Measurements from ENCODE around the gene KANSL1.

Gene KANSL1

DNA sequence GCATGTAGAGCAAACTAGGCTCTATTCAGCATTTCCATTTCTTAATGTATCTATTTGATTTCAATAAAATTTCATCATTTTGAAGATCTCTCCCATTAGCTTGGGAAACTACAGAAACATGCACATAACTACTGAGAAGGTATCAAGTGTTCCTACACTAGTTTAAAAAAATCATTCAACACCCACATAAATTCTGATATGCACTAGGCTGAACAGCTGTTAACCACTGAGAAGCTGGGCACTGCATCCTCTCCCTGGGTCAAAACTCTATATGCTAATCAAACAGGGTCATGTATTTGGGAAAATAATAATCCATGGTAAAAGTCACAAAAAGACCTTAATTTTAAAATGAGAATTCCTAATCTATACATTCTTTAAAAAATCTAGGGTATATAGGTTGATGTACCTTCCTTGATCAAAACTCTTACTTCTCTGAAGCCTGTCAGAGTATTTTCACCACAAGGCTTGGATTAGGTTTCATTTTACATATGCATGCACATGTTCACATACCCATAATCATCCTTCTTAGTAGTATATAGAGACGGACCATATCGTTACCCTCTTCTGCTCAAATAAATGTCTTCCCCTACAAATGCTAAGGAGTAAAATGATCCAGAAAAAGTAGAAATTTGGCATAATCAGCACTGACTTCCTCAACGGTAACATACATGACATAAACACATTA lies 57.2 kb downstream of the KANSL1 start:
- TF ChIP-seq, protein P1, sequence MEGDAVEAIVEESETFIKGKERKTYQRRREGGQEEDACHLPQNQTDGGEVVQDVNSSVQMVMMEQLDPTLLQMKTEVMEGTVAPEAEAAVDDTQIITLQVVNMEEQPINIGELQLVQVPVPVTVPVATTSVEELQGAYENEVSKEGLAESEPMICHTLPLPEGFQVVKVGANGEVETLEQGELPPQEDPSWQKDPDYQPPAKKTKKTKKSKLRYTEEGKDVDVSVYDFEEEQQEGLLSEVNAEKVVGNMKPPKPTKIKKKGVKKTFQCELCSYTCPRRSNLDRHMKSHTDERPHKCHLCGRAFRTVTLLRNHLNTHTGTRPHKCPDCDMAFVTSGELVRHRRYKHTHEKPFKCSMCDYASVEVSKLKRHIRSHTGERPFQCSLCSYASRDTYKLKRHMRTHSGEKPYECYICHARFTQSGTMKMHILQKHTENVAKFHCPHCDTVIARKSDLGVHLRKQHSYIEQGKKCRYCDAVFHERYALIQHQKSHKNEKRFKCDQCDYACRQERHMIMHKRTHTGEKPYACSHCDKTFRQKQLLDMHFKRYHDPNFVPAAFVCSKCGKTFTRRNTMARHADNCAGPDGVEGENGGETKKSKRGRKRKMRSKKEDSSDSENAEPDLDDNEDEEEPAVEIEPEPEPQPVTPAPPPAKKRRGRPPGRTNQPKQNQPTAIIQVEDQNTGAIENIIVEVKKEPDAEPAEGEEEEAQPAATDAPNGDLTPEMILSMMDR (IDR thresholded peaks at IDR 0.05): no peak

DNA sequence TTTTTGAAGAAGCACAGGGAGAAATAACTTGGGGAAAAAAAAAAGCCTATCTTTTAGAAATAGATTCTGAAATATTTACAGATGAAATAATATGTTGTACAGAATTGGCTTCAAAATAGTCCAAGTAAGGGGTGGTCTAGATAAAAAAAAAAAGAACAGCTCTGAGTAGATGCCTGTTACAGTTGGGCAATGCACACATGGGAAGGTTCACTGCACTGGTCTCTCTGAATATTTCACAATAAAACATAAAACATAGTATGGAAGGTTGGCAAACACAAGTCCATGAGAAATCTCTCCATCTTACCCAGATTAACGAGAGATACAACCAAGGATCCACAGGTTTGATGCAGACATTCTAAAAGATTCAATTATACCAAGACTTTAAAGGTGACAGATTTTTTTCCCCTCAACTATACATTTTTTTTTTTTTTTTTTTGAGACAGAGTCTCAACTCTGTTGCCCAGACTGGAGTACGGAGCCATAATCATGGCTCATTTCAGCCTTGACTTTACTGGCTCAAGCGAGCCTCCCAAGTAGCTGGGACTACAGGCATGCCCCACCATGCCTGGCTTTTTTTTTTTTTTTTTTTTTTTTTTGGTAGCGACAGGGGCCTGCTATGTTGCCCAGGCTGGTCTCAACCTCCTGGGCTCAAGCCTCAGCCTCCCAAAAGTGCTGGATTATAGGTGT lies 58.0 kb downstream of the KANSL1 start:
- TF ChIP-seq, protein P1 (IDR thresholded peaks at IDR 0.05): no peak

DNA sequence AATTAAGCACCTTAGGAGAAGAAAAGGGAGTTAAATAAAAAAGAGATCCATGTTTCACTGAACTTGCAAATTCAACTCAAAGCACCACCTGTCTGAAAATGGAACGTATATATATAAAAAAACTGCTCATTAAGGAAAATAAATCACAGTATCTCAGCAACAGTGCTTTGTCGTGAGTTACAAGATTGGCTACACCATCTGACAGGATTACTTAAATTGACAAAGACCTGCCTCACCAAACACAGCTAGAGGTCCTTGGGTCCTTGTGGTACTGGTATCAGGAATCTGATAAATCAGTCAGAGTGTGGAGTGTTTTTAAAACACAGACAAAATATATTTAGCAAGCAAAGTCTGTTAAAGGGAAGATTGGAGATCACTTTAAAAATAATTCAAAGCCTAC lies 63.9 kb downstream of the KANSL1 start:
- TF ChIP-seq, protein P1 (IDR thresholded peaks at IDR 0.05): no peak

DNA sequence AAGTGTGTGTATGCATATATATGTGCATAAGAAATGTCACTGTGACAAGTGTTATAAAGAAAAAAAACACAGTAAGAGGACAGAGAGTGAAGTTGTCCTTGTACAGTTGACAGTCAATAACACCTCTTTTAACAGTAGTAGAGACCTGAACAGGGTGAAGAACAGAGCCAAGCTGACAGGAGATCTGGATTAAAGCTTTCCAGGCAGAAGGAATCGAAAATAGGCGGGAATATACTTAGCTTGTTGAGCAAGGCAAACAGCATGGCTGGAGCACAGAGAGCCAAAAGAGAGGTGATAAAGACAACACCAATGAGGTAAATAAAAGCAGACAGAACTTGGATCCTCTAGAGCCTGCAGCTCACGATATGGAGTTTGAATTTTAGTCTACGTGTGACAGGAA lies 64.8 kb downstream of the KANSL1 start:
- TF ChIP-seq, protein P1 (IDR thresholded peaks at IDR 0.05): no peak

DNA sequence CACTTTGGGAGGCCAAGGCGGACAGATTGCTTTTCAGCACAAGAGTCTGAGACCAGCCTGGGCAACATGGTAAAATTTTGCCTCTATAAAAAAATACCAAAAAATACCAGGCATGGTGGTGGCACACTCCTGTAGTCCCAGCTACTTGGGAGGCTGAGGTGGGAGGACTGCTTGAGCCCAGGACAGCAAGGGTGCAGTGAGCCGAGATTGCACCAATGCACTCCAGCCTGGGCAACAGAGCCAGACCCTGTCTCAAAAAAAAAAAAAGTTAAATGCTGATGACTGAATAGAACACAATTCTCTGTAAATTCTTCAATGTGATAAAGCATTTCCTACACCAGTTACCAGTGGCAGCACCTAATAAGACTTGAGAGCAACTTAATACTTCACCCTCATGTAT lies 65.7 kb downstream of the KANSL1 start:
- TF ChIP-seq, protein P1 (IDR thresholded peaks at IDR 0.05): no peak

DNA sequence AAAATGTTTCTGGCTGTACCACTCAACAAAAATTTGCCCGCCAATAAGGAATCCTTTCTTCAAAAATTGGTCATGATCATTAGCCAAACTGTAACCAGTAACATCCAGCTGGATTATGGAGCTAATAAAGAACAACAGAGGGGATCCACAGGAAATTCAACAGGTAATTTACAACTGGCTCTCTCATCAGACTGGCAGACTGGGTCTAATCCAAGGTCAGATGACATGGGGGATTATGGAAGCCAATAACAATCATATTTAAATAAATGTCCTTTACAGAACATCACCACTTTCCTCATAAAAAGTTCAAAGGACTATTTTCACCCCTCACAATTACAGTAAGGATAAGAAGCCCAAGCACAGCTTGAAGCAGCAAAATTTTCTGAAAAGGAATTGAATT lies 66.4 kb downstream of the KANSL1 start:
- TF ChIP-seq, protein P1 (IDR thresholded peaks at IDR 0.05): no peak

DNA sequence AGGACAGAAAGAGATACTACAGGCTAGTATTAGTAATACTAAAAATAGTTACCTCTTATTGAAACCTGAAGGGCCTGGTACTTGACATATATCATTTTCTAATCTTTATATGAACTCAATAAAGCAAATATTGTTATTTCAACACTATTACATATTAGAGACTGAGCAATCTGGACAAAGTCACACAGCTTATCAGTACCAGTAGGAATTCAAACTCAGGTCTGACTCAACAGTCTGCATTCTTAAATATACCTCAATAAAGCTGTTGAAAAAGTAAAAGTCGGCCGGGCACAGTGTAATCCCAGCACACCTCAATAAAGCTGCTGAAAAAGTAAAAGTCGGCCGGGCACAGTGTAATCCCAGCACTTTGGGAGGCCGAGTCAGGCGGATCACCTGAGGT lies 67.4 kb downstream of the KANSL1 start:
- TF ChIP-seq, protein P1 (IDR thresholded peaks at IDR 0.05): no peak
